SK-N-SH (cell line): ENCODE measurements around the gene MAN1A1. TPM values are rescaled to one million over a fixed set of nuclear protein-coding genes. Genes with fewer than 3 reads are reported as not detected.
"Not testable (repeated sequence)": the region's sequence is repeated elsewhere in the genome, so short reads cannot be mapped to it uniquely, and the experiment has no call there.

Experiments used
- CTCF ChIA-PET: fragments of 300-600, 350-600 bp; formaldehyde crosslinking; extraction: SDS; loops from one replicate; lab custom pipeline; 2021; lab: Yijun Ruan, JAX
- POLR2A ChIA-PET: fragments of 350-600 bp; sonication (Branson Sonifier 250); formaldehyde crosslinking; extraction: SDS; loops from one replicate; lab custom pipeline; 2020; ENCODE audit warnings: antibody characterized with exemption, inconsistent platforms; lab: Yijun Ruan, JAX
- DNase-seq: peaks from one replicate; pipeline ENCODE4 v3.0.0; 2012
- H2AFZ ChIP-seq: fragments of 200-600 bp; sonication (generic); 2 replicates; pipeline ENCODE4 v1.8.1; 2016; ENCODE audit warnings: antibody characterized with exemption, mild to moderate bottlenecking, low read depth
- H3F3A ChIP-seq: fragments of 200-600 bp; sonication (generic); replicated peaks from 2 replicates; pipeline ENCODE3; 2016; ENCODE audit warnings: antibody characterized with exemption, mild to moderate bottlenecking; ENCODE audit not compliant: insufficient read depth
- H3K27ac ChIP-seq, 2 experiments: fragments of 200-500 bp in 1 of 2; fragments of 200-600 bp in 1 of 2; sonication (Bioruptor generic) in 1 of 2; sonication (generic), shearing (Covaris generic) in 1 of 2; 2 replicates each; pipeline versions ENCODE4 v1.5.1 to v1.6.1; 2014 to 2016; ENCODE audit warnings: low read depth in 2 of 2, inconsistent platforms in 1 of 2, low read length in 1 of 2, mild to moderate bottlenecking in 1 of 2, mixed read lengths in 1 of 2
- H3K27me3 ChIP-seq: fragments of 200-600 bp; sonication (generic), shearing (Covaris generic); 2 replicates; pipeline ENCODE4 v1.6.1; 2016; ENCODE audit warnings: mixed run types; ENCODE audit not compliant: insufficient read depth
- H3K36me3 ChIP-seq, 2 experiments: fragments of 200-500 bp in 1 of 2; fragments of 200-600 bp in 1 of 2; sonication (Bioruptor generic) in 1 of 2; sonication (generic) in 1 of 2; replicated peaks in 1 of 2; 2 replicates each; pipeline versions ENCODE3 to v1.5.1; 2014 to 2016; ENCODE audit warnings: low read length in 1 of 2, mild to moderate bottlenecking in 1 of 2; ENCODE audit not compliant: insufficient read depth in 2 of 2, control insufficient read depth in 1 of 2
- H3K4me1 ChIP-seq, 2 experiments: fragments of 200-500 bp in 1 of 2; fragments of 200-600 bp in 1 of 2; sonication (Bioruptor generic) in 1 of 2; sonication (generic), shearing (Covaris generic) in 1 of 2; 2 replicates each; pipeline versions ENCODE4 v1.5.1 to v1.6.1; 2014 to 2016; ENCODE audit warnings: low read depth in 1 of 2, low read length in 1 of 2, mixed run types in 1 of 2; ENCODE audit not compliant: insufficient read depth in 2 of 2, control insufficient read depth in 1 of 2
- H3K4me2 ChIP-seq: fragments of 200-600 bp; sonication (generic), shearing (Covaris generic); 2 replicates; pipeline ENCODE4 v1.6.1; 2017; ENCODE audit warnings: mixed run types
- H3K4me3 ChIP-seq, 2 experiments: fragments of 200-500 bp in 1 of 2; fragments of 200-600 bp in 1 of 2; sonication (Bioruptor generic) in 1 of 2; sonication (generic), shearing (Covaris generic) in 1 of 2; 2 replicates each; pipeline versions ENCODE4 v1.5.1 to v1.8.1; 2014 to 2016; ENCODE audit warnings: low read depth in 2 of 2, inconsistent platforms in 1 of 2, low read length in 1 of 2, mild to moderate bottlenecking in 1 of 2, mixed read lengths in 1 of 2, moderate library complexity in 1 of 2
- H3K79me2 ChIP-seq: fragments of 200-600 bp; sonication (generic); 2 replicates; pipeline ENCODE4 v1.8.1; 2017; ENCODE audit warnings: mild to moderate bottlenecking; ENCODE audit not compliant: insufficient read depth
- H3K9ac ChIP-seq: fragments of 200-600 bp; sonication (generic); 2 replicates; pipeline ENCODE4 v1.6.1; 2017; ENCODE audit warnings: mixed run types
- H3K9me2 ChIP-seq: fragments of 200-600 bp; sonication (generic); 2 replicates; pipeline ENCODE4 v1.6.1; 2017; ENCODE audit warnings: mixed run types
- H3K9me3 ChIP-seq: fragments of 200-600 bp; sonication (generic); 2 replicates; pipeline ENCODE4 v1.6.1; 2017; ENCODE audit warnings: mixed run types, mild to moderate bottlenecking, moderate library complexity
- H4K20me1 ChIP-seq: fragments of 200-600 bp; sonication (generic); 2 replicates; pipeline ENCODE4 v1.6.1; 2017; ENCODE audit warnings: mild to moderate bottlenecking, mixed run types; ENCODE audit not compliant: insufficient read depth
- EZH2phosphoT487 ChIP-seq: fragments of 200-600 bp; sonication (generic); IDR thresholded peaks from 2 replicates; pipeline ENCODE4 v1.6.1; 2017; ENCODE audit warnings: low read depth, mixed run types, mild to moderate bottlenecking, antibody characterized with exemption, moderate library complexity, borderline replicate concordance
- FOSL2 ChIP-seq: IDR thresholded peaks from 2 replicates; pipeline ENCODE4 v1.4.0; 2012; ENCODE audit warnings: low read depth, mild to moderate bottlenecking, moderate library complexity, borderline replicate concordance
- FOXM1 ChIP-seq: IDR thresholded peaks from 2 replicates; pipeline ENCODE4 v1.4.0; 2012; ENCODE audit warnings: low read depth, mild to moderate bottlenecking
- GABPA ChIP-seq: IDR thresholded peaks from 2 replicates; pipeline ENCODE4 v1.4.0; 2012; ENCODE audit warnings: low read depth, mild to moderate bottlenecking
- GATA2 ChIP-seq: sonication (generic); formaldehyde crosslinking; IDR thresholded peaks from 2 replicates; pipeline ENCODE4 v1.5.0; 2020; ENCODE audit warnings: mild to moderate bottlenecking, missing genetic modification reagents
- IRF3 ChIP-seq: fragments of 150-350 bp; IDR thresholded peaks from 2 replicates; pipeline ENCODE4 v1.6.1; 2016; ENCODE audit warnings: mild to moderate bottlenecking, low read depth, low read length
- MEF2A ChIP-seq: IDR thresholded peaks from 2 replicates; pipeline ENCODE4 v1.4.0; 2012; ENCODE audit warnings: low read depth, borderline replicate concordance
- MXI1 ChIP-seq: IDR thresholded peaks from 2 replicates; pipeline ENCODE4 v1.6.1; 2012; ENCODE audit warnings: mild to moderate bottlenecking, low read depth, low read length, improper control_type of control experiment
- RAD21 ChIP-seq: IDR thresholded peaks from 2 replicates; pipeline ENCODE4 v1.6.1; 2012; ENCODE audit warnings: mild to moderate bottlenecking, low read length
- RFX5 ChIP-seq: IDR thresholded peaks from 2 replicates; pipeline ENCODE4 v1.6.1; 2012; ENCODE audit warnings: mild to moderate bottlenecking, improper control_type of control experiment, low read length
- RXRA ChIP-seq: IDR thresholded peaks from 2 replicates; pipeline ENCODE4 v1.4.0; 2012; ENCODE audit warnings: low read depth, mild to moderate bottlenecking, borderline replicate concordance
- SIN3A ChIP-seq: IDR thresholded peaks from 2 replicates; pipeline ENCODE4 v1.6.1; 2012; ENCODE audit warnings: low read depth, mild to moderate bottlenecking, low read length, moderate library complexity, borderline replicate concordance
- TAF1 ChIP-seq: IDR thresholded peaks from 2 replicates; pipeline ENCODE4 v1.6.1; 2012; ENCODE audit warnings: low read depth, mild to moderate bottlenecking, low read length, moderate library complexity, borderline replicate concordance
- TEAD4 ChIP-seq: IDR thresholded peaks from 2 replicates; pipeline ENCODE4 v1.4.0; 2012; ENCODE audit warnings: mild to moderate bottlenecking, borderline replicate concordance; ENCODE audit not compliant: insufficient read depth
- WGBS: methylation state at CpG from one replicate; pipeline ENCODE4 v1.1.6; 2017; ENCODE audit warnings: low lambda C conversion rate; 5-methylcytosine and 5-hydroxymethylcytosine counted together
- polyA plus RNA-seq, 3 experiments: library from polyadenylated mRNA; depleted of rRNA; stranded (reverse); fragments of >200 nt; gene quantifications; 2 replicates each; pipeline ENCODE4 v1.2.3, GENCODE V29; 2012
- TF ChIP-seq, protein P1 (sequence below): IDR thresholded peaks from 2 replicates; pipeline ENCODE4 v1.4.0; 2012; ENCODE audit warnings: low read depth

MAN1A1 gene
- polyA plus RNA-seq, 1 of the 3 experiments (the other 2 are of a cell fraction), result 28.0 TPM

GRCh38 chr6:119170447-119171087 is 179.0 kb downstream of the MAN1A1 start (continued):
- TF ChIP-seq RAD21, result no peak
- no peak for TF ChIP-seq GATA2 (CRISPR knock-in tag)
- no peak for TF ChIP-seq EZH2phosphoT487
- TF ChIP-seq FOSL2, result peak; percentile 38
- TF ChIP-seq FOXM1, result 0 out of 2 replicates have a peak, but pooled peaks have one; percentile 65
- no peak for TF ChIP-seq MXI1
- peak; percentile 87 for TF ChIP-seq MEF2A
- TF ChIP-seq IRF3, result no peak
- TF ChIP-seq SIN3A, result no peak

DNA sequence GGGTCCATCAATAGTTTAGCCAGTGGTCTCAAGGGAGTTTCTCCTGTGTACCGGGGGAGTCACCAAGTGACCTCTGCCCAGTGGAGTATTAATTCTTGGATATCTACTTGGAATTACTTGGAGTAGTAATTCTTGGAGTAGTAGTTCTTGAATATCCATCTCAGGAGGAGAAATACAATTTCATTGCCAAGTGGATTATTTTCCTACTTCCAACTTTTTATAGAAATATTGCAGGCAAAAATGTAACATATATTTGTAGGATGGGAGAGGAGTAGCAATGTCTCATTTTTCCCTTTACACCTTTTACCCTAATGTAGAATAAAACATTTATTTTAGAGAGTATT is 179.5 kb downstream of the MAN1A1 start:
- H3K9me3 ChIP-seq, result no peaks in the 10 kb centered on the region
- peak overlapping the region; percentile 0; the same call in 1 of the 2 replicates for H3K4me2 ChIP-seq
- H3K9ac ChIP-seq, result no peak overlapping the region
- no peaks in the 10 kb centered on the region for H3F3A ChIP-seq
- H3K4me3 ChIP-seq, result no peak overlapping the region
- no peaks in the 10 kb centered on the region for H3K9me2 ChIP-seq
- ChIA-PET POLR2A (no interaction called here), CTCF (no interaction called here)
- H3K4me1 ChIP-seq, result no peaks in the 10 kb centered on the region; a peak in 1 of 4 replicates
- DNase-seq, result no peak
- peak overlapping the region; percentile 39 to 66; a peak in 2 of 4 replicates for H3K27ac ChIP-seq
- H3K79me2 ChIP-seq, result no peaks in the 10 kb centered on the region
- H3K36me3 ChIP-seq, result no peaks in the 10 kb centered on the region
- 100% methylated on average over 1 of the region's 1 CpG for WGBS
- TF ChIP-seq, protein P1, sequence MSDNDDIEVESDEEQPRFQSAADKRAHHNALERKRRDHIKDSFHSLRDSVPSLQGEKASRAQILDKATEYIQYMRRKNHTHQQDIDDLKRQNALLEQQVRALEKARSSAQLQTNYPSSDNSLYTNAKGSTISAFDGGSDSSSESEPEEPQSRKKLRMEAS, result no peak
- TF ChIP-seq FOSL2 (no peak), TEAD4 (no peak), TAF1 (no peak), RXRA (no peak), RFX5 (no peak), GABPA (no peak)
- TF ChIP-seq, all 33 proteins: peak for 0
- H2AFZ ChIP-seq, result no peak overlapping the region
- H4K20me1 ChIP-seq, result no peaks in the 10 kb centered on the region
- no peaks in the 10 kb centered on the region for H3K27me3 ChIP-seq

DNA sequence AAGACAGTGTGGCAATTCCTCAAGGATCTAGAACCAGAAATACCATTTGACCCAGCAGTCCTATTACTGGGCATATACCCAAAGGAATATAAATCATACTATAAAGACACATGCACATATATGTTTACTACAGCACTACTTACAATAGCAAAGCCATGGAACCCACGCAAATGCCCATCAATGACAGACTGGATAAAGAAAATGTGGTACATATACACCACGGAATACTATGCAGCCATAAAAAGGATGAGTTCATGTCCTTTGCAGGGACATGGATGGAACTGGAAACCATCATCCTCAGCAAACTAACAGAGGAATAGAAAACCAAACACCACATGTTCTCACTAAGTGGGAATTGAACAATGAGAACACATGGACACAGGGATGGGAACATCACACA is 180.2 kb downstream of the MAN1A1 start:
- H4K20me1 ChIP-seq, H3K4me3 ChIP-seq, CTCF ChIA-PET, H3F3A ChIP-seq, H3K27ac ChIP-seq, DNase-seq, H3K9me3 ChIP-seq, POLR2A ChIA-PET, H3K4me2 ChIP-seq, H3K36me3 ChIP-seq, H2AFZ ChIP-seq, H3K79me2 ChIP-seq, H3K9me2 ChIP-seq, H3K27me3 ChIP-seq, H3K9ac ChIP-seq, H3K4me1 ChIP-seq: not testable (repeated sequence)
- 98% methylated on average over 2 of the region's 2 CpGs for WGBS
